GM21381 (cell line): ENCODE data around the gene CROT.

ENCODE experiments used
- ATAC-seq: cut with Tn5 transposase; IDR thresholded peaks from one replicate; pipeline ENCODE4 v1.9.1; 2021; ENCODE audit warnings: mild to moderate bottlenecking, moderate library complexity; ENCODE audit not compliant: unreplicated experiment

Gene CROT

DNA sequence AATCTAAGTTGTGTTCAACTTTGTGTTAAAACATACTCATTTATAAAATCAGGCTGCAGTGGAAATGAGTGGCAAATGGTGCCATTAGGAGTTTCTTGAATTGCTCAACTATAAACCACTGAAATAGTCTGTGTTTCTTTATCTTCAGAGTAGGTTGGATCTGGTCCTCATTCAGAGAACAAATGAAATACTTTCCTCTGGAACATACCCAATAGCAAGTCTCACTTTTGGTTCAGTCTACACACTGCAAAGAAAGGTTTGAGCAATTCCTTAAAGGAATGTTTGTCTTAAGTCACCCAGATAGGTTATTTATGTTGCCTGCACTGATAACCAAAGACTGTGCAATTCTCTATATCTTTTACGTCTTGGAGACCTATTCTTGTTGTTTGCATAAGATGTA, 67.6 kb downstream of the CROT start:
- ATAC-seq, result no peak

DNA sequence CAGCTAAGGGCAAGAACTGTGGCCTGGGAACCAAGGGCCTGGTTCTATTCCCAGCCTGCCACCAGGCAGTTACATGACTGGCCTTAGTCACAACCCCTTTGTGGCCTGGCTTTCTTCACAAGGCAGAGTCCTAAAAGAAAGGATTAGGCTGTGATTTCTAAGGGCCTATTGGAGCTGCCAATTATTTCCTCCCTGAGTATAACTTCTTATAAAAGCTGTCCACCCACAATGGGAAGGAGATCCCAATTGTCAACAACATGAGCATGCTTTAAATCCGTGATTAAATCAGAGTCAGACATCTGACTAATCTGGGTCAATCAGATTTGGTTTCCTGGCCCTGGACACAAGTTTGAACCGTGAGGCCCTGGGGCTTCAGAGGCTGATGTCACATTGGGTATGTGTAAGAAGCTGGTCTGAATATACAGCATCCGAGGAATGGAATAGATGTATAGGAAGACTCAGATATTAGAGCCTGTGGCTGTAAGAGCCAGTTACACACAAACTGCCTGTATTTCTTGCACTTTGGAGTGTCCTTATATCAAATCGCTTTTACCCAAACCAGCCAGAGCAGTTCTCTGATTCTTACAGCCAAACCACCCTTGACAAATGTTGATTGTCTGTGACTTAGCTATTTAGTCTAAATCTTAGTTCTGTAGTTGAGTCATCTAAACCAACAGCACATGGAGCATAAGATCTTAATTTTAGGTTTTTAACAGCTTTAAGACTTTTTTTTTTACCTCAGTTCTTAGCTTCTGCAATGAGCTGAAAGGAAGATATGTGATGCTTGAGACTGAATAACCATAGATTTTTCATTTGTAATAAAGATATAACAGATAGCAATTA, 68.7 kb downstream of the CROT start:
- no peak for ATAC-seq

GRCh38 chr7:87414794-87415188, 69.3 kb downstream of the CROT start:
- ATAC-seq, result no peak

DNA sequence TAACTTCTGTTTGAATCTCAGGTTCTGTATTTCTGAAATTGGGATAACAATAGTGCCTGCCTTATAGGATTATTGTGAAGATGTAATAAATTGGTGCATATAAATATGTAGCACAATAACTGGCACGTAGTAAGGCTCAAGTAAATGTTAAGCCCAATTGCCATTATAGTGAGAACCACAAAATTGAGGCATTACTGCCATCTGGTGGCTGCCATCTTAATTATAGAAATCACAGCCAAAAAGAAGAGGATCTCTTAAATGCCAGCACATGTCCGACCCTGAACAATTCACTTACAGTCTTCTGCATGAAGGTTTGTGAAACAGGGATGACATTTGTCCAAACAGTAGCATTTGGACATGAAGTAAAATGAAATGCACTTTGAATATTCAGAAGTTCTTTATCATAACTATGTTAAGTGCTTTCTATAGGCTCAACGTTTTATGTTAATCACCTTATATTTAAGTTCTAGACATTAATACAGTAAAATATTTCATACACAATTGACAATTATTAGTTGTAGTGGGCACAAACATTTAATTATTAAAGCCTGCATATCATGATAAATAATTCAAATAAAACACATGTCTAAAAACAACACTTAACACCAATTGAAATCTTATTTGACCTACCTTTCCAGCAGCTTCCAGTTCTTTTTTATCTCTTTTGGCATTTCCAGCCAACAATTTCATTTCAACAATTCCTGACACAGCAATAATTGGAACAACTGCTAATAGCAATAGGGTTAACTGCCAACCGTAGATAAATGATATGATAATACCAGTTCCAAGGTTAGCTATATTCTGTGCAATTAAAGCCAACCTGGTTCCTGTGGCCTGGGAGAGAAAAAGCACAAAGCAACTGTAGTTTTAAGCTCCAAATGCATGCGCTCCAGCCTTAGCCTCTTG, 71.5 kb downstream of the CROT start:
- ATAC-seq, result peak; percentile 78

DNA sequence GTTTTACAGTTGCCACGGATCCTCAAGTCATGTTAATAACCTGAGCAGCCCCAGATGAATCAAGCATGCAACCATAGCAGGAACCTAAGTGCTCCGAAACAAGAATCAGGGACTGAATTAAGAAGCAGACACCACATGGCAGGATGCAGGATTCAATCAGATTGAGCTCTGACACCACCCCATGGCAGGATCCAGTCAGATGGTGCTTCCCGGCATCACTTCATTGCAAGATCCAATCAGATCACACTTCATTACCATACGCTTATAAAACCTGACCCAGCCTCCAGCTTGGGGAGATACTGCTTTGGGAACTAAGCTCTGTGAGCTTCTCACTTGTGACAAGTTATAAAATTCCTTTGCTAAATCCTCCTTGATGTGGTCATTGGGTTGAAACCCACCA, 74.7 kb downstream of the CROT start:
- no peak for ATAC-seq

GRCh38 chr7:87424075-87424474, 78.6 kb downstream of the CROT start:
- no peak for ATAC-seq

DNA sequence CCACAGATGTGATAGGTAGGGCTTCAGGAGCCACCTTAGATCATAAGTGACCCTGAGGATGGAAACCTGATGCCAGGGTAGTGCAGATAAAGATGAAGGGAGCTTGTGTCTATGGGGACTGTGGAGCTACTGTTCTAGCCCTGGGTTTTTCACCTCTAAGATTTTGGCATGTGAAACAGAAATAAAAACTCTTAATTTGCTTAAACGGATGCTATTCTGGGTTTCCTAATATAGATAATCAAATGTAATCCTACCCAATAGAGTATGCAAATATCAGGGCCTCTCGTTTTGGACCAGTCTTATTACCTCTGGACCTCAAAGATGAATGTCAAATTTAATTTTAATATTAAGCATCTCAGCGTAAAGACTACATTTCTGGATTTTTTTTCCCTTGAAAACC, 80.7 kb downstream of the CROT start:
- no peak for ATAC-seq

- ATAC-seq, result no peak
Observed at GRCh38 chr7:87427288-87427687, 81.8 kb downstream of the CROT start.

DNA sequence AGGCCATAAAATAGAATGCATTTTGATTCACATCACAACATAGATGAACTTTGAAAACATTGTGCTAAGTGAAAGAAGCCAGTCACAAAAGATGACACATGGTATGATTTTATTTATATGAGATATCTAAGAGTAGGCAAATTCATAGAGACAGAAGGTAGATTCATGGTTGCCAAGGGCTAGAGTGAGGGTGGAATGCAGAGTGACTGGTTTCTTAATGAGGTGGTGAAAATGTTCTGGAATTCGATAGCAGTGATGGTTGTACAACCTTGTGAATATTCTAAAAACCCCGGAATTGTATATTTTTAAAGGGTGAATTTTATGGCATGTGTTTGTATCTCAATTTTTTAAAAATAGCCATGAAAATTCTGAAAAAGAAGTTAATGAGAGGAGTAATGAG, 87.1 kb downstream of the CROT start:
- no peak for ATAC-seq

DNA sequence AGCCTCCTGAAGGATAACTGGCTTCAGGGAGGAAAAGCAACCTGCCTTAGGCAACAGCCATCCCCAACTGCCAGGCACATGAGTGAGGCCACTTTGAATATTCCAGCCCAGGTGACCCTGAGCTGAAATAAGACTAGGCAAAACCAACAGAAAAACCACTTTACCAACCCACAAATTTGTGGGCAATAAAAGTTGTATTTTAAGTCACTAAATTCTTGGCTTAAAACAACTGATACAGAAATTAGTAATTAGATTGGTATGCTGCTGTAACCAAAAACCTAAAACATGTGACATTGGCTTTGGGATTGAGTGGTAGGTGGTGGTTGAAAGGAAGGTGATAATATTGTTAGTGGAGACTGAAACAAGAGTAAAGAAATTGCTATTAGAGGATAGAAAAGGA, 90.1 kb downstream of the CROT start:
- ATAC-seq, result no peak

DNA sequence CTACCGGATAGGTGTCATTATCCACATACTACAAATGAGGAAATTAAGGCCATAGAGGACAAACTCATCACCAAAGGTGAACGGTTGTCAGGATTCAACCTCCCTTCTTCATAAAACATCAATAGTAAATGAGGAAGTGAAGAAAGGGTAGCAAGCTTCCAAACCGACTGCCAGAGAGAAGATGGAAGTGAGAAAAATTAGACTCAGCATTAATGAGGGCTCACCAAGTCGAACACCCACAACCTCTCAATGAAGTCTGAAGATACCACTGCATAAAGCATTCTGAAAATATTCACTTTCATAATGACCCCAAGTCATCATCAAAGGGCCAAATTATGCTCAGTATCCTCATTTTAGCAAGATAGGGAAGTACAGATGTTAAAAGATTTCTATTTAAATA, 100.4 kb downstream of the CROT start:
- ATAC-seq, result peak; percentile 91

GRCh38 chr7:87447116-87447635, 101.7 kb downstream of the CROT start:
- no peak for ATAC-seq

- ATAC-seq, result no peak
Observed at GRCh38 chr7:87448388-87448787, 102.9 kb downstream of the CROT start.
